ENCODE data around the gene COA4. TPM values are rescaled to one million over a fixed set of nuclear protein-coding genes. Genes with fewer than 3 reads are reported as not detected.

COA4 gene
- total RNA-seq, 1 experiment from 2014 or later = 155 TPM

DNA sequence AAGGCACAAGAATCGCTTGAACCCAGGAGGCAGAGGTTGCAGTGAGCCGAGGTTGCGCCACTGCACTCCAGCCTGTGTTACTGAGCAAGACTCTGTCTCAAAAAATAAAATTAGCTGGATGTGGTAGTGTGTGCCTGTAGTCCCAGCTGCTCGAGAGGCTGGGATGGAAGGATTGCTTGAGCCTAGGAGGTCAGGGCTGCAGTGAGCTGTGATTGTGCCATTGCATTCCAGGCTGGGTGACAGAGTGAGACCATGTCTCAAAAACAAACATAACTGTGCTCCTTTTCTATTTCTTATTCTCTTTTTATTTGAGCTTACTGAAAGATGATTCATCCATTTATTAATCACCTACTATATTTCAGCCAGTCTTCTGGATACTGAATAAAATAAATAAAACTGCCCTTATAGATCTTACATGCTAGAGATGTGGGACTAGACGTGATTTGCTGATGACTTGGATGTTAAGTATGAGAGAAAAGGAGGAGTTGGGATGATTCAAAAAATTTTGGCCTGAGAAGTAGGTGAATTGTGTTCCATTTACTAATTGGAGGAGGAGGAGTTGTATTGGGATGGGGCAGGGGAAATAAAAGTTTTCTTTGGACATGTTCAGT, 18.2 kb upstream of the COA4 start:
- Histone ChIP-seq H3K27me3 (ENCODE audit: control insufficient read depth, insufficient read depth, low read length) (no peaks in the 10 kb centered on the region), H3K4me1 (ENCODE audit: control insufficient read depth, insufficient read depth, low read length) (no peaks in the 10 kb centered on the region), H3K27ac (ENCODE audit: low read length) (no peak overlapping the region), H3K4me3 (ENCODE audit: low read depth in 2 of 2, low read length in 2 of 2) (no peak overlapping the region), H3K36me3 (ENCODE audit: control insufficient read depth, insufficient read depth, low read length) (no peaks in the 10 kb centered on the region), H3K9me3 (ENCODE audit: control insufficient read depth, insufficient read depth, low read depth, low read length) (no peaks in the 10 kb centered on the region)
- TF ChIP-seq REST (IDR thresholded peaks at IDR 0.05; ENCODE audit: insufficient read depth in 1 of 2, low read depth in 2 of 2, low read length in 1 of 2) = no peak
- TF ChIP-seq, protein P1, sequence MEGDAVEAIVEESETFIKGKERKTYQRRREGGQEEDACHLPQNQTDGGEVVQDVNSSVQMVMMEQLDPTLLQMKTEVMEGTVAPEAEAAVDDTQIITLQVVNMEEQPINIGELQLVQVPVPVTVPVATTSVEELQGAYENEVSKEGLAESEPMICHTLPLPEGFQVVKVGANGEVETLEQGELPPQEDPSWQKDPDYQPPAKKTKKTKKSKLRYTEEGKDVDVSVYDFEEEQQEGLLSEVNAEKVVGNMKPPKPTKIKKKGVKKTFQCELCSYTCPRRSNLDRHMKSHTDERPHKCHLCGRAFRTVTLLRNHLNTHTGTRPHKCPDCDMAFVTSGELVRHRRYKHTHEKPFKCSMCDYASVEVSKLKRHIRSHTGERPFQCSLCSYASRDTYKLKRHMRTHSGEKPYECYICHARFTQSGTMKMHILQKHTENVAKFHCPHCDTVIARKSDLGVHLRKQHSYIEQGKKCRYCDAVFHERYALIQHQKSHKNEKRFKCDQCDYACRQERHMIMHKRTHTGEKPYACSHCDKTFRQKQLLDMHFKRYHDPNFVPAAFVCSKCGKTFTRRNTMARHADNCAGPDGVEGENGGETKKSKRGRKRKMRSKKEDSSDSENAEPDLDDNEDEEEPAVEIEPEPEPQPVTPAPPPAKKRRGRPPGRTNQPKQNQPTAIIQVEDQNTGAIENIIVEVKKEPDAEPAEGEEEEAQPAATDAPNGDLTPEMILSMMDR (IDR thresholded peaks at IDR 0.05) = no peak
- no peak for TF ChIP-seq POLR2AphosphoS5 (IDR thresholded peaks at IDR 0.05; ENCODE audit: low read depth, low read length)
- TF ChIP-seq SIN3A (IDR thresholded peaks at IDR 0.05; ENCODE audit: borderline replicate concordance, insufficient read depth, low read depth, low read length) = no peak
- no peak for TF ChIP-seq TCF7L2 (IDR thresholded peaks at IDR 0.05; ENCODE audit: low read depth, low read length)
- intact Hi-C loops (cut with micrococcal nuclease; ENCODE audit: unreplicated experiment) (no loop called here), in situ Hi-C loops (cut with HindIII; ENCODE audit: low pct_unique_long_range_greater_than_20kb, low sequenced_read_pairs) (no loop called here)
- no TSS peak for BruUV-seq (replicated peaks)
- no peak for DNase-seq (ENCODE audit: low read depth, low spot score)
- ChIA-PET CTCF (no interaction called here), POLR2A (no interaction called here)
- no peak for ATAC-seq

DNA sequence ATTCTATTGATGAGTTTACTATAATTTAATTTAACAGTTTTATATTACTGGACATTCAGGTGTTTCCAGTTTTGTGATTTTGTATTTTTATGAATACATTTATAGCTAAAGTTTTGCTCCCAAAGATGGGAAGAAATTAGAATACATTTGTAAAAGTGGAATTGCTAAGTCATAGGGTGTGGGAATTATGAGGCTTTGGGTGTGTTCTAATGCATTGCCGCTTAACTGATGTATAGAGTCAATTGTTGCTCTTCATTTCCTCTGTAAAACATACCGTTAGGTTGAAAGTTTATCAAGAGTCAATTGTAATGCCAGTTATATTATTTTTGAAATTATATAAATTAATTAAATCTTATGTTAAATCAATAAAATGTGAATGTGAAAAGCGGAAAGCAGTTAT, 16.4 kb upstream of the COA4 start:
- no peaks in the 10 kb centered on the region; the same call in 1 of the 2 replicates for H3K36me3 ChIP-seq (ENCODE audit: control insufficient read depth, insufficient read depth, low read length)
- intact Hi-C loops (cut with micrococcal nuclease; ENCODE audit: unreplicated experiment) (no loop called here), in situ Hi-C loops (cut with HindIII; ENCODE audit: low pct_unique_long_range_greater_than_20kb, low sequenced_read_pairs) (no loop called here)
- BruUV-seq (replicated peaks) = no TSS peak
- DNase-seq (ENCODE audit: low read depth, low spot score) = no peak
- TF ChIP-seq, protein P1 (IDR thresholded peaks at IDR 0.05) = no peak
- TF ChIP-seq TCF7L2 (IDR thresholded peaks at IDR 0.05; ENCODE audit: low read depth, low read length) (no peak), SIN3A (IDR thresholded peaks at IDR 0.05; ENCODE audit: borderline replicate concordance, insufficient read depth, low read depth, low read length) (no peak), REST (IDR thresholded peaks at IDR 0.05; ENCODE audit: insufficient read depth in 1 of 2, low read depth in 2 of 2, low read length in 1 of 2) (no peak), POLR2AphosphoS5 (IDR thresholded peaks at IDR 0.05; ENCODE audit: low read depth, low read length) (no peak)
- H3K4me1 ChIP-seq (ENCODE audit: control insufficient read depth, insufficient read depth, low read length) = no peaks in the 10 kb centered on the region
- no peak overlapping the region for H3K4me3 ChIP-seq (ENCODE audit: low read depth in 2 of 2, low read length in 2 of 2)
- no peaks in the 10 kb centered on the region for H3K27me3 ChIP-seq (ENCODE audit: control insufficient read depth, insufficient read depth, low read length)
- CTCF ChIA-PET = no interaction called here
- H3K27ac ChIP-seq (ENCODE audit: low read length) = no peak overlapping the region
- no peak for ATAC-seq
- POLR2A ChIA-PET = no interaction called here
- no peaks in the 10 kb centered on the region for H3K9me3 ChIP-seq (ENCODE audit: control insufficient read depth, insufficient read depth, low read depth, low read length)
